GM19372 (cell line): Measurements from ENCODE around the gene NRDE2.

Source experiments
- ATAC-seq: cut with Tn5 transposase; IDR thresholded peaks from one replicate; pipeline ENCODE4 v1.9.1; 2021; ENCODE audit warnings: mild to moderate bottlenecking, low read depth, moderate library complexity; ENCODE audit not compliant: unreplicated experiment

Gene NRDE2

GRCh38 chr14:90300611-90301047, 31.1 kb downstream of the NRDE2 start:
- no peak for ATAC-seq

- ATAC-seq = no peak
Observed at GRCh38 chr14:90299408-90299807, 32.3 kb downstream of the NRDE2 start.

GRCh38 chr14:90297876-90298629, 33.7 kb downstream of the NRDE2 start:
- ATAC-seq = no peak

- ATAC-seq = no peak
Observed at GRCh38 chr14:90296641-90297040, 35.1 kb downstream of the NRDE2 start.

GRCh38 chr14:90295870-90296516, 35.7 kb downstream of the NRDE2 start:
- ATAC-seq = no peak

GRCh38 chr14:90294872-90295271, 36.9 kb downstream of the NRDE2 start:
- no peak for ATAC-seq

- no peak for ATAC-seq
Observed at GRCh38 chr14:90293766-90294730, 37.7 kb downstream of the NRDE2 start.

GRCh38 chr14:90291699-90292098, 40.0 kb downstream of the NRDE2 start:
- no peak for ATAC-seq

- ATAC-seq = no peak
Observed at GRCh38 chr14:90290337-90291011, 41.3 kb downstream of the NRDE2 start.

GRCh38 chr14:90288651-90289355, 42.9 kb downstream of the NRDE2 start:
- ATAC-seq = peak; percentile 70

GRCh38 chr14:90287791-90288190, 44.0 kb downstream of the NRDE2 start:
- ATAC-seq = no peak

GRCh38 chr14:90281756-90282155, 50.0 kb downstream of the NRDE2 start:
- no peak for ATAC-seq

GRCh38 chr14:90281261-90281660, 50.5 kb downstream of the NRDE2 start:
- ATAC-seq = no peak

GRCh38 chr14:90280096-90280495, 51.6 kb downstream of the NRDE2 start:
- no peak for ATAC-seq

GRCh38 chr14:90278199-90279175, 53.3 kb downstream of the NRDE2 start:
- ATAC-seq = no peak

GRCh38 chr14:90277581-90278198, 54.1 kb downstream of the NRDE2 start:
- ATAC-seq = no peak

- no peak for ATAC-seq
Observed at GRCh38 chr14:90276646-90277367, 54.9 kb downstream of the NRDE2 start.

GRCh38 chr14:90275820-90276219, 55.9 kb downstream of the NRDE2 start:
- ATAC-seq = no peak
